ENCODE data around the gene TM2D3. TPM values are rescaled to one million over a fixed set of nuclear protein-coding genes. Genes with fewer than 3 reads are reported as not detected.

The TM2D3 gene
- total RNA-seq = 82.8 TPM

GRCh38 chr15:101652098-101652785 is at the start of gene TM2D3:
Gene TM2D3, minus strand, starts transcription at chr15:101652381. Its CDS starts 20 bp downstream, at chr15:101652361.
- H3K9me3 ChIP-seq (ENCODE audit: low read depth, low read length) = no peaks in the 10 kb centered on the region
- no peaks in the 10 kb centered on the region for H3K27me3 ChIP-seq (ENCODE audit: insufficient read depth, low read length)
- H3K4me1 ChIP-seq (ENCODE audit: insufficient read depth, low read length) = peaks cover 36% of the 10 kb centered on the region
- peak within 1 kb of the TSS; percentile 83 for H3K4me3 ChIP-seq (ENCODE audit: low read length)

- no peaks in the 10 kb centered on the region for H3K4me1 ChIP-seq (ENCODE audit: insufficient read depth, low read length)
- H3K27me3 ChIP-seq (ENCODE audit: insufficient read depth, low read length) = no peaks in the 10 kb centered on the region
- H3K4me3 ChIP-seq (ENCODE audit: low read length) = no peak overlapping the region
- no peaks in the 10 kb centered on the region for H3K9me3 ChIP-seq (ENCODE audit: low read depth, low read length)
Measured at GRCh38 chr15:101698314-101698713, 46.1 kb upstream of the TM2D3 start.

- Histone ChIP-seq H3K27me3 (ENCODE audit: insufficient read depth, low read length) (no peaks in the 10 kb centered on the region), H3K4me1 (ENCODE audit: insufficient read depth, low read length) (no peaks in the 10 kb centered on the region), H3K9me3 (ENCODE audit: low read depth, low read length) (no peaks in the 10 kb centered on the region), H3K4me3 (ENCODE audit: low read length) (no peak overlapping the region)
Measured at GRCh38 chr15:101697488-101697887, 45.3 kb upstream of the TM2D3 start.

- no peak overlapping the region for H3K4me3 ChIP-seq (ENCODE audit: low read length)
Measured at GRCh38 chr15:101696829-101697228, 44.6 kb upstream of the TM2D3 start.

GRCh38 chr15:101694261-101694660 is 42.1 kb upstream of the TM2D3 start:
- Histone ChIP-seq H3K4me3 (ENCODE audit: low read length) (no peak overlapping the region), H3K4me1 (ENCODE audit: insufficient read depth, low read length) (no peaks in the 10 kb centered on the region), H3K9me3 (ENCODE audit: low read depth, low read length) (no peaks in the 10 kb centered on the region), H3K27me3 (ENCODE audit: insufficient read depth, low read length) (no peaks in the 10 kb centered on the region)

More at GRCh38 chr15:101696829-101697228, 44.6 kb upstream of the TM2D3 start:
- no peaks in the 10 kb centered on the region for H3K9me3 ChIP-seq (ENCODE audit: low read depth, low read length)
- no peaks in the 10 kb centered on the region for H3K4me1 ChIP-seq (ENCODE audit: insufficient read depth, low read length)
- no peaks in the 10 kb centered on the region for H3K27me3 ChIP-seq (ENCODE audit: insufficient read depth, low read length)

- Histone ChIP-seq H3K27me3 (ENCODE audit: insufficient read depth, low read length) (no peaks in the 10 kb centered on the region), H3K4me1 (ENCODE audit: insufficient read depth, low read length) (no peaks in the 10 kb centered on the region), H3K9me3 (ENCODE audit: low read depth, low read length) (no peaks in the 10 kb centered on the region), H3K4me3 (ENCODE audit: low read length) (no peak overlapping the region)
Measured at GRCh38 chr15:101692801-101693598, 40.8 kb upstream of the TM2D3 start.

GRCh38 chr15:101689901-101690300 is 37.7 kb upstream of the TM2D3 start:
- Histone ChIP-seq H3K9me3 (ENCODE audit: low read depth, low read length) (no peaks in the 10 kb centered on the region), H3K4me3 (ENCODE audit: low read length) (no peak overlapping the region), H3K27me3 (ENCODE audit: insufficient read depth, low read length) (no peaks in the 10 kb centered on the region), H3K4me1 (ENCODE audit: insufficient read depth, low read length) (no peaks in the 10 kb centered on the region)

GRCh38 chr15:101686718-101687117 is 34.5 kb upstream of the TM2D3 start:
- H3K27me3 ChIP-seq (ENCODE audit: insufficient read depth, low read length) = no peaks in the 10 kb centered on the region
- no peaks in the 10 kb centered on the region for H3K9me3 ChIP-seq (ENCODE audit: low read depth, low read length)
- no peaks in the 10 kb centered on the region for H3K4me1 ChIP-seq (ENCODE audit: insufficient read depth, low read length)
- H3K4me3 ChIP-seq (ENCODE audit: low read length) = no peak overlapping the region

GRCh38 chr15:101684877-101685276 is 32.7 kb upstream of the TM2D3 start:
- H3K9me3 ChIP-seq (ENCODE audit: low read depth, low read length) = no peaks in the 10 kb centered on the region
- H3K4me1 ChIP-seq (ENCODE audit: insufficient read depth, low read length) = no peaks in the 10 kb centered on the region
- no peak overlapping the region for H3K4me3 ChIP-seq (ENCODE audit: low read length)
- no peaks in the 10 kb centered on the region for H3K27me3 ChIP-seq (ENCODE audit: insufficient read depth, low read length)

GRCh38 chr15:101684384-101684783 is 32.2 kb upstream of the TM2D3 start:
- H3K4me1 ChIP-seq (ENCODE audit: insufficient read depth, low read length) = no peaks in the 10 kb centered on the region
- no peak overlapping the region for H3K4me3 ChIP-seq (ENCODE audit: low read length)
- H3K27me3 ChIP-seq (ENCODE audit: insufficient read depth, low read length) = no peaks in the 10 kb centered on the region
- H3K9me3 ChIP-seq (ENCODE audit: low read depth, low read length) = no peaks in the 10 kb centered on the region

- Histone ChIP-seq H3K4me3 (ENCODE audit: low read length) (no peak overlapping the region), H3K4me1 (ENCODE audit: insufficient read depth, low read length) (no peaks in the 10 kb centered on the region)
Measured at GRCh38 chr15:101679806-101680205, 27.6 kb upstream of the TM2D3 start.

GRCh38 chr15:101676921-101677329 is 24.7 kb upstream of the TM2D3 start:
- no peaks in the 10 kb centered on the region for H3K27me3 ChIP-seq (ENCODE audit: insufficient read depth, low read length)
- no peaks in the 10 kb centered on the region for H3K4me1 ChIP-seq (ENCODE audit: insufficient read depth, low read length)
- H3K4me3 ChIP-seq (ENCODE audit: low read length) = no peak overlapping the region
- no peaks in the 10 kb centered on the region for H3K9me3 ChIP-seq (ENCODE audit: low read depth, low read length)

More at GRCh38 chr15:101679806-101680205, 27.6 kb upstream of the TM2D3 start:
- Histone ChIP-seq H3K27me3 (ENCODE audit: insufficient read depth, low read length) (no peaks in the 10 kb centered on the region), H3K9me3 (ENCODE audit: low read depth, low read length) (no peaks in the 10 kb centered on the region)

GRCh38 chr15:101675796-101676582 is 23.8 kb upstream of the TM2D3 start:
- Histone ChIP-seq H3K27me3 (ENCODE audit: insufficient read depth, low read length) (no peaks in the 10 kb centered on the region), H3K9me3 (ENCODE audit: low read depth, low read length) (no peaks in the 10 kb centered on the region), H3K4me3 (ENCODE audit: low read length) (no peak overlapping the region), H3K4me1 (ENCODE audit: insufficient read depth, low read length) (no peaks in the 10 kb centered on the region)

GRCh38 chr15:101675015-101675414 is 22.8 kb upstream of the TM2D3 start:
- H3K4me1 ChIP-seq (ENCODE audit: insufficient read depth, low read length) = no peaks in the 10 kb centered on the region
- H3K4me3 ChIP-seq (ENCODE audit: low read length) = no peak overlapping the region
- H3K27me3 ChIP-seq (ENCODE audit: insufficient read depth, low read length) = no peaks in the 10 kb centered on the region
- no peaks in the 10 kb centered on the region for H3K9me3 ChIP-seq (ENCODE audit: low read depth, low read length)

GRCh38 chr15:101672298-101672697 is 20.1 kb upstream of the TM2D3 start:
- no peak overlapping the region for H3K4me3 ChIP-seq (ENCODE audit: low read length)
- no peaks in the 10 kb centered on the region for H3K27me3 ChIP-seq (ENCODE audit: insufficient read depth, low read length)
- H3K4me1 ChIP-seq (ENCODE audit: insufficient read depth, low read length) = no peaks in the 10 kb centered on the region
- no peaks in the 10 kb centered on the region for H3K9me3 ChIP-seq (ENCODE audit: low read depth, low read length)

Data from mononuclear cell (primary cell).